Measurements from ENCODE around the gene FSD1L.

Gene FSD1L
- total RNA-seq, result 0.67 to 12.2 (median 4.4) reads per million in 9 experiments

- DNase-seq, result peak; percentile 57 to 68 (median 61)
- Mint-ChIP-seq H3K27ac (peak within 1 kb of the TSS; percentile 35 to 62), H3K36me3 (ENCODE audit: insufficient read depth) (peaks cover 3% of the 10 kb centered on the region), H3K4me3 (peak within 1 kb of the TSS; percentile 79 to 86), H3K27me3 (no peaks in the 10 kb centered on the region), H3K9me3 (no peaks in the 10 kb centered on the region), H3K4me1 (ENCODE audit: low read depth in 2 of 2) (peaks cover 9 to 17% of the 10 kb centered on the region in 2 donors)
- ATAC-seq (replicated peaks), result peak; percentile 91
Measured at GRCh38 chr9:105447814-105448812, at the start of gene FSD1L. Gene FSD1L, plus strand, starts transcription at chr9:105448034. Its CDS starts 187 bp downstream, at chr9:105448221.

GRCh38 chr9:105399117-105399516 lies 48.7 kb upstream of the FSD1L start:
- no peak overlapping the region for H3K4me3 Mint-ChIP-seq
- no peak for DNase-seq
- no peak overlapping the region for H3K27ac Mint-ChIP-seq
- ATAC-seq (replicated peaks), result no peak
- H3K9me3 Mint-ChIP-seq, result no peaks in the 10 kb centered on the region
- H3K36me3 Mint-ChIP-seq (ENCODE audit: insufficient read depth), result peaks cover under 1% of the 10 kb centered on the region
- peaks cover 64 to 80% of the 10 kb centered on the region in 2 donors for H3K27me3 Mint-ChIP-seq
- H3K4me1 Mint-ChIP-seq (ENCODE audit: low read depth in 2 of 2), result peaks cover 8 to 9% of the 10 kb centered on the region in 2 donors

- Mint-ChIP-seq H3K4me1 (ENCODE audit: low read depth in 2 of 2) (peaks cover 26 to 31% of the 10 kb centered on the region in 2 donors), H3K27ac (no peak overlapping the region), H3K9me3 (peaks cover 0 to under 1% of the 10 kb centered on the region in 2 donors), H3K36me3 (ENCODE audit: insufficient read depth) (peaks cover 11% of the 10 kb centered on the region), H3K27me3 (peaks cover 67 to 80% of the 10 kb centered on the region in 2 donors), H3K4me3 (no peak overlapping the region)
- ATAC-seq (replicated peaks) (no peak), DNase-seq (no peak)
Measured at GRCh38 chr9:105401651-105402050, 46.2 kb upstream of the FSD1L start.

GRCh38 chr9:105403552-105404248 lies 44.1 kb upstream of the FSD1L start:
- ATAC-seq (replicated peaks), result no peak
- Mint-ChIP-seq H3K9me3 (peaks cover 2 to 7% of the 10 kb centered on the region in 2 donors), H3K4me1 (ENCODE audit: low read depth in 2 of 2) (peaks cover 26 to 34% of the 10 kb centered on the region in 2 donors), H3K36me3 (ENCODE audit: insufficient read depth) (peaks cover 11% of the 10 kb centered on the region), H3K4me3 (no peak overlapping the region), H3K27me3 (peaks cover 58 to 71% of the 10 kb centered on the region in 2 donors), H3K27ac (no peak overlapping the region)
- no peak for DNase-seq

- ATAC-seq (replicated peaks) (peak; percentile 92), DNase-seq (peak; percentile 54 to 62 (median 58))
- peak overlapping the region; percentile 76 to 88 for H3K27ac Mint-ChIP-seq
- peak overlapping the region; percentile 61 to 64 for H3K4me3 Mint-ChIP-seq
- H3K27me3 Mint-ChIP-seq, result peaks cover 59 to 77% of the 10 kb centered on the region in 2 donors
- peaks cover 26 to 34% of the 10 kb centered on the region in 2 donors for H3K4me1 Mint-ChIP-seq (ENCODE audit: low read depth in 2 of 2)
- H3K36me3 Mint-ChIP-seq (ENCODE audit: insufficient read depth), result peaks cover 11% of the 10 kb centered on the region
- peaks cover 2 to 7% of the 10 kb centered on the region in 2 donors for H3K9me3 Mint-ChIP-seq
Measured at GRCh38 chr9:105405514-105406131, 42.2 kb upstream of the FSD1L start.

- peaks cover 11% of the 10 kb centered on the region for H3K36me3 Mint-ChIP-seq (ENCODE audit: insufficient read depth)
- peaks cover 59 to 78% of the 10 kb centered on the region in 2 donors for H3K27me3 Mint-ChIP-seq
- peaks cover 26 to 34% of the 10 kb centered on the region in 2 donors for H3K4me1 Mint-ChIP-seq (ENCODE audit: low read depth in 2 of 2)
- ATAC-seq (replicated peaks) (no peak), DNase-seq (no peak)
- H3K4me3 Mint-ChIP-seq, result peak overlapping the region; percentile 61 to 64
- no peak overlapping the region for H3K27ac Mint-ChIP-seq
- peaks cover 2 to 7% of the 10 kb centered on the region in 2 donors for H3K9me3 Mint-ChIP-seq
Measured at GRCh38 chr9:105406369-105406768, 41.5 kb upstream of the FSD1L start.

- ATAC-seq (replicated peaks) (no peak), DNase-seq (no peak)
- peaks cover 2 to 5% of the 10 kb centered on the region in 2 donors for H3K4me1 Mint-ChIP-seq (ENCODE audit: low read depth in 2 of 2)
- no peaks in the 10 kb centered on the region for H3K9me3 Mint-ChIP-seq
- no peak overlapping the region for H3K27ac Mint-ChIP-seq
- peaks cover 40 to 65% of the 10 kb centered on the region in 2 donors for H3K27me3 Mint-ChIP-seq
- no peaks in the 10 kb centered on the region for H3K36me3 Mint-ChIP-seq (ENCODE audit: insufficient read depth)
- no peak overlapping the region for H3K4me3 Mint-ChIP-seq
Measured at GRCh38 chr9:105413525-105413924, 34.3 kb upstream of the FSD1L start.

- no peaks in the 10 kb centered on the region for H3K9me3 Mint-ChIP-seq
- no peak overlapping the region for H3K4me3 Mint-ChIP-seq
- peak; percentile 59 to 63 (median 60) for DNase-seq
- H3K27ac Mint-ChIP-seq, result no peak overlapping the region
- no peaks in the 10 kb centered on the region for H3K36me3 Mint-ChIP-seq (ENCODE audit: insufficient read depth)
- peaks cover 39 to 54% of the 10 kb centered on the region in 2 donors for H3K27me3 Mint-ChIP-seq
- ATAC-seq (replicated peaks), result peak; percentile 80
- peaks cover 2 to 5% of the 10 kb centered on the region in 2 donors for H3K4me1 Mint-ChIP-seq (ENCODE audit: low read depth in 2 of 2)
Measured at GRCh38 chr9:105414947-105415661, 32.7 kb upstream of the FSD1L start.

- H3K4me3 Mint-ChIP-seq, result no peak overlapping the region
- DNase-seq, result no peak
Measured at GRCh38 chr9:105415662-105415980, 32.2 kb upstream of the FSD1L start.

GRCh38 chr9:105416840-105417239 lies 31.0 kb upstream of the FSD1L start:
- no peak overlapping the region for H3K27ac Mint-ChIP-seq
- H3K36me3 Mint-ChIP-seq (ENCODE audit: insufficient read depth), result no peaks in the 10 kb centered on the region
- H3K27me3 Mint-ChIP-seq, result peaks cover 23 to 36% of the 10 kb centered on the region in 2 donors
- no peak for DNase-seq
- H3K4me1 Mint-ChIP-seq (ENCODE audit: low read depth in 2 of 2), result peaks cover 2 to 5% of the 10 kb centered on the region in 2 donors
- no peaks in the 10 kb centered on the region for H3K9me3 Mint-ChIP-seq
- H3K4me3 Mint-ChIP-seq, result no peak overlapping the region
- ATAC-seq (replicated peaks), result no peak

More at GRCh38 chr9:105415662-105415980, 32.2 kb upstream of the FSD1L start:
- Mint-ChIP-seq H3K27me3 (peaks cover 34 to 49% of the 10 kb centered on the region in 2 donors), H3K9me3 (no peaks in the 10 kb centered on the region), H3K27ac (no peak overlapping the region), H3K4me1 (ENCODE audit: low read depth in 2 of 2) (peaks cover 2 to 5% of the 10 kb centered on the region in 2 donors), H3K36me3 (ENCODE audit: insufficient read depth) (no peaks in the 10 kb centered on the region)
- no peak for ATAC-seq (replicated peaks)

GRCh38 chr9:105418588-105419500 lies 29.0 kb upstream of the FSD1L start:
- Mint-ChIP-seq H3K36me3 (ENCODE audit: insufficient read depth) (no peaks in the 10 kb centered on the region), H3K27me3 (peaks cover 11 to 25% of the 10 kb centered on the region in 2 donors), H3K4me1 (ENCODE audit: low read depth in 2 of 2) (peaks cover 2 to 5% of the 10 kb centered on the region in 2 donors), H3K27ac (no peak overlapping the region), H3K4me3 (no peak overlapping the region), H3K9me3 (no peaks in the 10 kb centered on the region)
- DNase-seq (no peak), ATAC-seq (replicated peaks) (no peak)
